K562 (cell line): ENCODE data around the gene SPDEF. TPM values are rescaled to one million over a fixed set of nuclear protein-coding genes. Genes with fewer than 3 reads are reported as not detected.

Experiments used
- ATAC-seq: fragments of 200-7000 bp; cut with Tn5 transposase; 3 replicates; pipeline ENCODE4 v1.9.1; 2020; ENCODE audit warnings: moderate library complexity
- BruUV-seq: library from RNA; stranded (reverse); fragments of 400-500 nt; replicated peaks from 2 replicates; lab custom pipeline; 2021; lab: Mats Ljungman, UMichigan
- CTCF ChIA-PET: fragments of 300-600 bp; formaldehyde crosslinking; extraction: SDS; loops from one replicate; lab custom pipeline; 2021; ENCODE audit warnings: low intra/inter-chr PET ratio; lab: Yijun Ruan, JAX
- POLR2A ChIA-PET: fragments of 300-600, 350-650 bp; sonication (Branson Sonifier 250); formaldehyde crosslinking; extraction: SDS; loops from one replicate; lab custom pipeline; 2021; ENCODE audit warnings: antibody characterized with exemption, inconsistent platforms; lab: Yijun Ruan, JAX
- DNase-seq, 4 experiments: peaks; one replicate each; pipeline versions ENCODE4 v3.0.0 to v3.0.0-alpha.2; 2011 to 2018; ENCODE audit warnings: low spot score in 3 of 4, mixed read lengths in 3 of 4; ENCODE audit errors: extremely low read depth in 1 of 4
- FAIRE-seq: peaks from 2 replicates; lab custom pipeline; 2011; peaks lifted over from hg19 to GRCh38; lab: Jason Lieb, UNC
- H2AFZ ChIP-seq: 2 replicates; pipeline ENCODE4 v1.6.0; 2011; ENCODE audit warnings: low read depth, low read length, control low read depth, inconsistent platforms
- H3K27ac ChIP-seq: fragments of 200-600 bp; 3 replicates; pipeline ENCODE4 v1.8.0; 2011; ENCODE audit warnings: low read depth, mild to moderate bottlenecking, control low read depth, inconsistent platforms, low read length, moderate library complexity, mixed read lengths; ENCODE audit errors: extremely low read depth
- H3K27me3 ChIP-seq, 2 experiments: fragments of 300-600 bp in 1 of 2; 2 replicates in 1 of 2; 3 replicates in 1 of 2; pipeline versions ENCODE4 v1.6.0 to v1.8.0; 2011; ENCODE audit warnings: inconsistent platforms in 2 of 2, low read length in 2 of 2, mild to moderate bottlenecking in 1 of 2, mixed read lengths in 1 of 2, moderate library complexity in 1 of 2; ENCODE audit not compliant: control insufficient read depth in 2 of 2, insufficient read depth in 2 of 2
- H3K36me3 ChIP-seq: fragments of 300-600 bp; 3 replicates; pipeline ENCODE4 v1.8.0; 2011; ENCODE audit warnings: mild to moderate bottlenecking, low read length, inconsistent platforms; ENCODE audit not compliant: control insufficient read depth, insufficient read depth
- H3K4me1 ChIP-seq, 2 experiments: fragments of 200-600 bp in 1 of 2; replicated peaks in 1 of 2; 2 replicates in 1 of 2; 3 replicates in 1 of 2; pipeline versions ENCODE4 v1.5.1 to v1.8.0; 2011; ENCODE audit warnings: inconsistent platforms in 2 of 2, low read length in 2 of 2, mild to moderate bottlenecking in 1 of 2, mixed read lengths in 1 of 2, moderate library complexity in 1 of 2; ENCODE audit not compliant: control insufficient read depth in 2 of 2, insufficient read depth in 2 of 2
- H3K4me2 ChIP-seq: 2 replicates; pipeline ENCODE4 v1.6.1; 2011; ENCODE audit warnings: low read length, control low read depth, inconsistent platforms, mixed read lengths; ENCODE audit not compliant: insufficient read depth
- H3K4me3 ChIP-seq: fragments of 200-600 bp; sonication (generic), shearing (Covaris generic); 2 replicates; pipeline ENCODE4 v1.5.1; 2016; ENCODE audit warnings: control low read depth, inconsistent platforms
- H3K79me2 ChIP-seq: fragments of 200-600 bp; 3 replicates; pipeline ENCODE4 v1.8.0; 2011; ENCODE audit warnings: low read length, inconsistent platforms; ENCODE audit not compliant: control insufficient read depth, insufficient read depth
- H3K9ac ChIP-seq, 2 experiments: 2 replicates each; pipeline versions ENCODE4 v1.6.0 to v1.6.1; 2011; ENCODE audit warnings: low read depth in 2 of 2, low read length in 2 of 2, control low read depth in 1 of 2, inconsistent platforms in 1 of 2, mild to moderate bottlenecking in 1 of 2, mixed read lengths in 1 of 2; ENCODE audit not compliant: insufficient read depth in 1 of 2
- H3K9me1 ChIP-seq: one replicate; pipeline ENCODE4 v1.6.0; 2011; ENCODE audit warnings: inconsistent platforms, mild to moderate bottlenecking, low read length, moderate library complexity; ENCODE audit not compliant: control insufficient read depth, insufficient read depth
- H3K9me3 ChIP-seq: replicated peaks from 2 replicates; pipeline ENCODE4 v1.5.1; 2011; ENCODE audit warnings: low read depth, low read length, inconsistent platforms; ENCODE audit not compliant: control insufficient read depth, insufficient read depth
- H4K20me1 ChIP-seq: replicated peaks from 2 replicates; pipeline ENCODE4 v1.6.1; 2011; ENCODE audit warnings: low read length, inconsistent platforms, mixed read lengths; ENCODE audit not compliant: control insufficient read depth, insufficient read depth
- ARID3B ChIP-seq: fragments of 250-450 bp; sonication (Bioruptor Pico); IDR thresholded peaks from 2 replicates; pipeline ENCODE4 v1.4.0; 2020; ENCODE audit warnings: borderline replicate concordance
- BCOR ChIP-seq: fragments of 450-650 bp; IDR thresholded peaks from 2 replicates; pipeline ENCODE4 v1.6.1; 2016
- DDX20 ChIP-seq: fragments of 450-650 bp; IDR thresholded peaks from 2 replicates; pipeline ENCODE4 v1.6.1; 2016; ENCODE audit warnings: missing genetic modification characterization, low read depth, mild to moderate bottlenecking, missing compliant biosample characterization, moderate library complexity
- IFI16 ChIP-seq: fragments of 250-450 bp; sonication (Bioruptor Pico); IDR thresholded peaks from 2 replicates; pipeline ENCODE4 v2.1.2; 2022; ENCODE audit warnings: mild to moderate bottlenecking, inconsistent platforms
- KDM1A ChIP-seq, 2 experiments: fragments of 450-650 bp; IDR thresholded peaks; 2 replicates each; pipeline ENCODE4 v1.6.1; 2016; ENCODE audit warnings: mild to moderate bottlenecking in 2 of 2
- MTA2 ChIP-seq: fragments of 450-650 bp; IDR thresholded peaks from 2 replicates; pipeline ENCODE4 v1.6.1; 2016; ENCODE audit warnings: low read depth
- NCOA6 ChIP-seq: fragments of 450-650 bp; IDR thresholded peaks from 2 replicates; pipeline ENCODE4 v1.6.1; 2017; ENCODE audit warnings: mild to moderate bottlenecking
- RBM25 ChIP-seq: fragments of 200-400 bp; formaldehyde crosslinking; IDR thresholded peaks from 2 replicates; pipeline ENCODE4 v1.6.1; 2018; ENCODE audit warnings: low read length, low read depth, moderate library complexity; ENCODE audit not compliant: severe bottlenecking
- ZC3H4 ChIP-seq: sonication (generic); formaldehyde crosslinking; IDR thresholded peaks from 2 replicates; pipeline ENCODE4 v1.9.0; 2021; ENCODE audit warnings: missing genetic modification reagents, borderline replicate concordance
- ZNF263 ChIP-seq: sonication (generic); formaldehyde crosslinking; IDR thresholded peaks from 2 replicates; pipeline ENCODE4 v1.8.0; 2022; ENCODE audit warnings: mild to moderate bottlenecking, missing genetic modification reagents, borderline replicate concordance
- ZNF76 ChIP-seq: fragments of 250-450 bp; sonication (Bioruptor Pico); IDR thresholded peaks from 2 replicates; pipeline ENCODE4 v1.4.0; 2020; ENCODE audit warnings: mild to moderate bottlenecking, moderate library complexity, borderline replicate concordance
- ZNF766 ChIP-seq: fragments of 200-800 bp; sonication (Bioruptor generic); conservative IDR thresholded peaks from 2 replicates; pipeline ENCODE4 v1.6.1; 2016; ENCODE audit warnings: missing genetic modification characterization, missing compliant biosample characterization
- ZZZ3 ChIP-seq: fragments of 450-650 bp; IDR thresholded peaks from 2 replicates; pipeline ENCODE4 v1.6.1; 2016; ENCODE audit warnings: antibody characterized with exemption, mild to moderate bottlenecking, moderate library complexity
- WGBS: fragments of 100-300 bp; shearing (Covaris generic); methylation state at CpG from one replicate; pipeline ENCODE4 v1.1.6; 2016; ENCODE audit warnings: low coverage, mixed read lengths; ENCODE audit not compliant: insufficient coverage; ENCODE audit errors: missing lambda C conversion rate; 5-methylcytosine and 5-hydroxymethylcytosine counted together
- in situ Hi-C: fragments of 300-500 bp; cut with MboI; formaldehyde crosslinking; loops from 4 replicates; pipeline ENCODE4 v1.15.0; 2018; ENCODE audit warnings: inconsistent platforms, mixed read lengths
- intact Hi-C: fragments of 100-400 bp; cut with micrococcal nuclease; formaldehyde crosslinking; loops from 2 replicates; pipeline ENCODE4 v1.14.2; 2022
- polyA plus RNA-seq, 8 experiments: library from polyadenylated mRNA; depleted of rRNA in 4 of 8; stranded (reverse) in 5 of 8; unstranded in 3 of 8; fragments of >200 nt; fragmentation: Nextera tagmentation in 2 of 8; fragmentation: Illumina TruSeq in 1 of 8; extraction: Ambion mirVana in 2 of 8; extraction: Trizol in 1 of 8; gene quantifications; 2 replicates each; pipeline versions ENCODE4 v1.2.1 to v1.2.3, GENCODE V29; 2011 to 2014; ENCODE audit warnings: inconsistent platforms in 1 of 8, missing spikeins in 1 of 8
- total RNA-seq, 7 experiments: library from RNA; depleted of rRNA in 6 of 7; stranded (reverse); fragments of >200 nt in 6 of 7; fragmentation: Illumina TruSeq in 2 of 7; extraction: Trizol in 2 of 7; gene quantifications; 2 replicates each; pipeline versions ENCODE4 v1.2.1 to v1.2.3, GENCODE V29; 2011 to 2021; ENCODE audit warnings: low replicate concordance in 1 of 7
- TF ChIP-seq, protein P1 (sequence below): fragments of 450-650 bp; IDR thresholded peaks from 2 replicates; pipeline ENCODE4 v1.6.1; 2016
- TF ChIP-seq, protein P2 (sequence below): sonication (generic); formaldehyde crosslinking; IDR thresholded peaks from 2 replicates; pipeline ENCODE4 v1.8.1; 2022; ENCODE audit warnings: missing genetic modification reagents

Gene SPDEF
- total and polyA plus RNA-seq, 9 of the 15 experiments (the other 6 are each of a cell fraction or from before 2014, with no cell fraction given): 0.04 to 0.12 (median 0.11) TPM; not detected in 5

DNA sequence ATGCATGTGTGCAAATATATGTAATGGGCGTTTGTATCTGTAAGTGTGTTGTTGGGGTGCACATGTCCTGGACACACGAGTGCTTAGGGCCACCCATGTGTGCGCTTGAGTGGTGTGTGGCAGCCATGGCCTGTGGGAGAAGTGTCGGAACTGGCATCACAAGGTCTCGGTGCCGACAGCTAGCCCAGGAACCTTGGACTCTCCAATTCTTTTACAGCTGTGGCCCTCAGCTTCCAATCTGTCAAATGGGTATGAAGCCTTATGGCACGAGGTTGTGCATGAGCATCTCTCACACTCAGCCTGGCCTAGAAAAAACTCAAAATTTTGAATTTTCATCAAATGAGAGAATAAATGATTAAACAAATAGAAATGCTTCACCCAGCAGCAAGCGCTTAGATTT lies 42.0 kb downstream of the SPDEF start:
- FAIRE-seq (no peak), DNase-seq (no peak), ATAC-seq (no peak)
- Histone ChIP-seq H3K9me1 (peaks cover 4% of the 10 kb centered on the region), H2AFZ (0 out of 2 replicates have a peak overlapping the region, but pooled peaks have one; percentile 28), H3K9ac (no peak overlapping the region; a peak in 1 of 4 replicates), H3K9me3 (no peaks in the 10 kb centered on the region), H3K4me2 (peak overlapping the region; percentile 8; the same call in 1 of the 2 replicates), H3K4me3 (no peak overlapping the region), H4K20me1 (no peaks in the 10 kb centered on the region), H3K79me2 (no peaks in the 10 kb centered on the region), H3K27ac (no peak overlapping the region), H3K4me1 (peaks cover 20 to 46% of the 10 kb centered on the region in 2 experiments; a peak in 4 of 5 replicates), H3K36me3 (no peaks in the 10 kb centered on the region), H3K27me3 (no peaks in the 10 kb centered on the region)
- no TSS peak for BruUV-seq
- intact Hi-C loops (no loop called here), in situ Hi-C loops (no loop called here)
- POLR2A ChIA-PET: interaction anchor here (0.6 to 1.6 kb wide), 4 partner anchors 9 to 150 kb away, joined by 3 to 5 read pairs (median 4); no protein-coding TSS in a partner anchor
- CTCF ChIA-PET: interaction anchor here (0.6 to 1.3 kb wide), 3 partner anchors 54 to 318 kb away, joined by 3 to 7 read pairs (median 6); partner anchors contain the start of gene SMIM29
- TF ChIP-seq, protein P1, sequence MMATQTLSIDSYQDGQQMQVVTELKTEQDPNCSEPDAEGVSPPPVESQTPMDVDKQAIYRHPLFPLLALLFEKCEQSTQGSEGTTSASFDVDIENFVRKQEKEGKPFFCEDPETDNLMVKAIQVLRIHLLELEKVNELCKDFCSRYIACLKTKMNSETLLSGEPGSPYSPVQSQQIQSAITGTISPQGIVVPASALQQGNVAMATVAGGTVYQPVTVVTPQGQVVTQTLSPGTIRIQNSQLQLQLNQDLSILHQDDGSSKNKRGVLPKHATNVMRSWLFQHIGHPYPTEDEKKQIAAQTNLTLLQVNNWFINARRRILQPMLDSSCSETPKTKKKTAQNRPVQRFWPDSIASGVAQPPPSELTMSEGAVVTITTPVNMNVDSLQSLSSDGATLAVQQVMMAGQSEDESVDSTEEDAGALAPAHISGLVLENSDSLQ: no peak
- TF ChIP-seq ZZZ3 (no peak), KDM1A (IDR thresholded peaks at IDR 0.05) (0 out of 4 replicates have a peak, but pooled peaks of 1 of the 2 experiments have one; percentile 27), ZNF76 (CRISPR knock-in tag) (no peak), BCOR (peak; percentile 51), ARID3B (CRISPR knock-in tag) (no peak), DDX20 (no peak), ZC3H4 (0 out of 2 replicates have a peak, but pooled peaks have one; percentile 52), NCOA6 (no peak), ZNF263 (0 out of 2 replicates have a peak, but pooled peaks have one; percentile 1), MTA2 (no peak), RBM25 (peak; percentile 55), ZNF766 (CRISPR knock-in tag) (no peak), IFI16 (CRISPR knock-in tag) (0 out of 2 replicates have a peak, but pooled peaks have one; percentile 21)
- TF ChIP-seq, protein P2, sequence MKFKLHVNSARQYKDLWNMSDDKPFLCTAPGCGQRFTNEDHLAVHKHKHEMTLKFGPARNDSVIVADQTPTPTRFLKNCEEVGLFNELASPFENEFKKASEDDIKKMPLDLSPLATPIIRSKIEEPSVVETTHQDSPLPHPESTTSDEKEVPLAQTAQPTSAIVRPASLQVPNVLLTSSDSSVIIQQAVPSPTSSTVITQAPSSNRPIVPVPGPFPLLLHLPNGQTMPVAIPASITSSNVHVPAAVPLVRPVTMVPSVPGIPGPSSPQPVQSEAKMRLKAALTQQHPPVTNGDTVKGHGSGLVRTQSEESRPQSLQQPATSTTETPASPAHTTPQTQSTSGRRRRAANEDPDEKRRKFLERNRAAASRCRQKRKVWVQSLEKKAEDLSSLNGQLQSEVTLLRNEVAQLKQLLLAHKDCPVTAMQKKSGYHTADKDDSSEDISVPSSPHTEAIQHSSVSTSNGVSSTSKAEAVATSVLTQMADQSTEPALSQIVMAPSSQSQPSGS (CRISPR knock-in tag): no peak
- WGBS: 57% methylated on average over 8 of the region's 8 CpGs
